ENCODE data around the gene POLDIP3.

Gene POLDIP3

DNA sequence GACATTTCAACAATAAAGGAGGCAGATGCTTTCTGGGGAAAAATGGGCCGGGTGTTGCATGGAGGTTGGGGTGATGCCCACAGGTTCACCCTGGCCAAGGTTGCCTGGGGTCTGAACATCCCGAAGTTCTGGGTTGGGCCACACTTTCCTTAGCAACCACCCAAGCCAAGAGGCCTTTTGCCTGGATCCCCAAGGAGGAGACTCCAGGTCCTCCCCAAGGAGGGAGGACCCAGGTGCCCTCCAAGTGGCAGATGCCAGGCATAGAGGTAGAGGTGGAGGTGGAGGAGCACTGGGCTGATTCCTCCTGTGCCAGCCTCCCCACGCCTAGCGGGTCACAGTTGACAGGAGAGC is 33.3 kb upstream of the POLDIP3 start:
- Histone ChIP-seq H3K27ac (ENCODE audit: low read depth, low read length) (no peak overlapping the region), H3K79me2 (ENCODE audit: insufficient read depth, low read length) (no peaks in the 10 kb centered on the region)

DNA sequence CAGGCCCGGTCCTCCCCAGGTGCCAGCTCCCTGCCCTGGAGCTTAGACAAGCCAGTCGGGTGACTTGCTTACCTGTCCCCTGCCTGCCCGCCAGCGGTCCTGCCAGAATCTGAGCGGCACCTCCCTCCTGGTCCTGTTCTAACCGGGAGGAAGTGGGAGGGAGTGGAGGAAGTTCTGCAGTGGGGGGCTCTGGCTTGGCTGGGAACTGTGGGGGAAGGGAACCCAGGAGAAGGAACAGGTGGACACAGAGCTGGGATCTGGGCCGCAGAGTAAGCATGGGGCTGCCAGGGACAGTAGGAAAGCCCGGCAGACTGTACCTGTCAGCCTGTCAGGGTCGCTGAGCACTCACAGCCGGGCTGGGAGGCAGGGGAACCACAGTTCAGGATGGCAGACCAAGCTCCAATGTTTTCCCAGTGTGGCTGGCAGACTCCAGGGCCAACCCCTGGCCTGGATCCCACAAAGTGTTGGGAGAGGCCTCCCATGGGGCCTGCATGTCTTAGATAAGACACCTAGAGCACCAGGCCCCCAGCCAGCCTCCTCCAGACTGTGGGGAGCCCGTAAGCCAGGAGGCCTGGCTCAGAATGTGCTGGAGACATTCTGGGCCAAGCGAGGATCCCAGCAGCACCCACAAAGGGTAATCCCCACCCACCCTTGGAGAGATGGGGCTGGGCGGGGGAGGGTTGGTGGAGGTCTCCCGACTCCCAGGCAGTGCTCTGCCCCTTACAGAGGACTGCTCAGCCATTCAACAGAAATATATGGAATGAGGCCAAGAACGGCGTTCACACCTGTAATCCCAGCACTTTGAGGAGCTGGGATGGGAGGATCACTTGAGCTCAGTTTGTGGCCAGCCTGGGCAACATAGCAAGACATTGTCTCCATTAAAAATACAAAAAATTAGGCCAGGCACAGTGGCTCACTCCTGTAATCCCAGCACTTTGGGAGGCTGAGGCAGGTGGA is 32.2 kb upstream of the POLDIP3 start:
- Histone ChIP-seq H3K4me2 (ENCODE audit: low read depth, low read length, poor library complexity, severe bottlenecking) (no peak overlapping the region), H3F3A (ENCODE audit: insufficient read depth) (no peaks in the 10 kb centered on the region), H3K79me2 (ENCODE audit: insufficient read depth, low read length) (no peaks in the 10 kb centered on the region), H3K27me3 (ENCODE audit: low read length) (no peaks in the 10 kb centered on the region), H3K27ac (ENCODE audit: low read depth, low read length) (no peak overlapping the region), H3K36me3 (ENCODE audit: low read length) (no peaks in the 10 kb centered on the region), H3K9ac (ENCODE audit: low read length) (no peak overlapping the region), H4K20me1 (ENCODE audit: low read depth, low read length) (no peaks in the 10 kb centered on the region), H2AFZ (ENCODE audit: low read depth, low read length, severe bottlenecking) (no peak overlapping the region), H3K9me3 (ENCODE audit: insufficient read depth, low read length) (no peaks in the 10 kb centered on the region), H3K9me2 (replicated peaks; ENCODE audit: insufficient read depth, low read length) (no peaks in the 10 kb centered on the region), H3K4me3 (ENCODE audit: insufficient read depth, low read length, poor library complexity, severe bottlenecking) (no peak overlapping the region)
- no peak for TF ChIP-seq EZH2phosphoT487 (conservative IDR thresholded peaks at IDR 0.05; ENCODE audit: low read length)
- TF ChIP-seq, protein P1, sequence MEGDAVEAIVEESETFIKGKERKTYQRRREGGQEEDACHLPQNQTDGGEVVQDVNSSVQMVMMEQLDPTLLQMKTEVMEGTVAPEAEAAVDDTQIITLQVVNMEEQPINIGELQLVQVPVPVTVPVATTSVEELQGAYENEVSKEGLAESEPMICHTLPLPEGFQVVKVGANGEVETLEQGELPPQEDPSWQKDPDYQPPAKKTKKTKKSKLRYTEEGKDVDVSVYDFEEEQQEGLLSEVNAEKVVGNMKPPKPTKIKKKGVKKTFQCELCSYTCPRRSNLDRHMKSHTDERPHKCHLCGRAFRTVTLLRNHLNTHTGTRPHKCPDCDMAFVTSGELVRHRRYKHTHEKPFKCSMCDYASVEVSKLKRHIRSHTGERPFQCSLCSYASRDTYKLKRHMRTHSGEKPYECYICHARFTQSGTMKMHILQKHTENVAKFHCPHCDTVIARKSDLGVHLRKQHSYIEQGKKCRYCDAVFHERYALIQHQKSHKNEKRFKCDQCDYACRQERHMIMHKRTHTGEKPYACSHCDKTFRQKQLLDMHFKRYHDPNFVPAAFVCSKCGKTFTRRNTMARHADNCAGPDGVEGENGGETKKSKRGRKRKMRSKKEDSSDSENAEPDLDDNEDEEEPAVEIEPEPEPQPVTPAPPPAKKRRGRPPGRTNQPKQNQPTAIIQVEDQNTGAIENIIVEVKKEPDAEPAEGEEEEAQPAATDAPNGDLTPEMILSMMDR (IDR thresholded peaks at IDR 0.05; ENCODE audit: insufficient read depth, low read length, poor library complexity, severe bottlenecking) = no peak

More for the DNA sequence above, 33.3 kb upstream of the POLDIP3 start:
- no peaks in the 10 kb centered on the region for H3K27me3 ChIP-seq (ENCODE audit: low read length)
- H3K9me3 ChIP-seq (ENCODE audit: insufficient read depth, low read length) = no peaks in the 10 kb centered on the region
- TF ChIP-seq EZH2phosphoT487 (conservative IDR thresholded peaks at IDR 0.05; ENCODE audit: low read length) = no peak
- TF ChIP-seq, protein P1 (IDR thresholded peaks at IDR 0.05; ENCODE audit: insufficient read depth, low read length, poor library complexity, severe bottlenecking) = no peak
- no peaks in the 10 kb centered on the region for H3F3A ChIP-seq (ENCODE audit: insufficient read depth)
- H3K4me2 ChIP-seq (ENCODE audit: low read depth, low read length, poor library complexity, severe bottlenecking) = peak overlapping the region; percentile 77
- peak overlapping the region; percentile 74 for H3K9ac ChIP-seq (ENCODE audit: low read length)
- H3K4me3 ChIP-seq (ENCODE audit: insufficient read depth, low read length, poor library complexity, severe bottlenecking) = peak overlapping the region; percentile 90
- no peaks in the 10 kb centered on the region for H3K9me2 ChIP-seq (replicated peaks; ENCODE audit: insufficient read depth, low read length)
- H3K36me3 ChIP-seq (ENCODE audit: low read length) = no peaks in the 10 kb centered on the region
- H2AFZ ChIP-seq (ENCODE audit: low read depth, low read length, severe bottlenecking) = no peak overlapping the region
- H4K20me1 ChIP-seq (ENCODE audit: low read depth, low read length) = no peaks in the 10 kb centered on the region

DNA sequence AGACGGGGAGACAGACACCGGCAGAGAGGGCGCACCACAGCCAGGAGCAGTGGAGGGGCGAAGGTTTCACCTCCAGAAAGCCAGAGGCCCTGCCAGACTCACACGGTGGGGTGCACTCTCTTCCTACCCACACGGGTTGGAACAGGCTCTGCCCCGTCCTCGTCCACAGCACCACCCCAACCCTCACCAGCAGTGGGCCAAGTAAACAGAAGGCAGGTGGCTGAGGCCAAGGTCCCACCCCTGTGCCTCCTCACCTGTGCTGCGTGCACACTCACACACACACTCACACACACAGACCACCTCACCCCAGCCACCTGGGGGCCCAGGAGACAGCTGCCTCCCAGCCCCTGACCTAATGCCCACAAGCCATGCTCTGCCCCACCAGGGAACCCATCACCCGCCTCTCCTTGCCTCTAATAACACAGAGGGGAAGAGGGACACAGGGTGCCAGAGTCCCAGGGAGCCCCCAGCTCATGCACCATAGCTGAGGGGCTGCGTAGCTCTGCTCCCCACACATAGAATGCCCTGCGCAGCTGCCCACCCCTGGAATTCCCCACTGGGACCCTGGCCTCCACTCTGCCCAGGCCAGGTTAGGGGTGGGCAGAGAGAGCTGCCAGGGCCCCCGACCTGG is 31.4 kb upstream of the POLDIP3 start:
- Histone ChIP-seq H3F3A (ENCODE audit: insufficient read depth) (no peaks in the 10 kb centered on the region), H3K4me2 (ENCODE audit: low read depth, low read length, poor library complexity, severe bottlenecking) (no peak overlapping the region)

More for the DNA sequence above, 31.4 kb upstream of the POLDIP3 start:
- Histone ChIP-seq H3K27ac (ENCODE audit: low read depth, low read length) (no peak overlapping the region), H3K36me3 (ENCODE audit: low read length) (no peaks in the 10 kb centered on the region), H3K9ac (ENCODE audit: low read length) (no peak overlapping the region), H4K20me1 (ENCODE audit: low read depth, low read length) (no peaks in the 10 kb centered on the region), H3K27me3 (ENCODE audit: low read length) (no peaks in the 10 kb centered on the region), H3K9me2 (replicated peaks; ENCODE audit: insufficient read depth, low read length) (no peaks in the 10 kb centered on the region), H3K79me2 (ENCODE audit: insufficient read depth, low read length) (no peaks in the 10 kb centered on the region), H2AFZ (ENCODE audit: low read depth, low read length, severe bottlenecking) (no peak overlapping the region), H3K9me3 (ENCODE audit: insufficient read depth, low read length) (no peaks in the 10 kb centered on the region), H3K4me3 (ENCODE audit: insufficient read depth, low read length, poor library complexity, severe bottlenecking) (no peak overlapping the region)
- TF ChIP-seq EZH2phosphoT487 (conservative IDR thresholded peaks at IDR 0.05; ENCODE audit: low read length) = no peak
- TF ChIP-seq, protein P1 (IDR thresholded peaks at IDR 0.05; ENCODE audit: insufficient read depth, low read length, poor library complexity, severe bottlenecking) = no peak

All from SU-DHL-6 (cell line).